SK-N-MC (cell line): Measurements from ENCODE around the gene B3GAT1.

Experiments
- EZH2 ChIP-seq: fragments of 200-600 bp; sonication (generic); IDR thresholded peaks from one replicate; pipeline ENCODE4 v1.6.1; 2017; ENCODE audit warnings: antibody characterized with exemption
- POLR2AphosphoS5 ChIP-seq: IDR thresholded peaks from 2 replicates; pipeline ENCODE4 v1.6.1; 2012; ENCODE audit warnings: mild to moderate bottlenecking, low read depth, low read length, borderline replicate concordance

DNA sequence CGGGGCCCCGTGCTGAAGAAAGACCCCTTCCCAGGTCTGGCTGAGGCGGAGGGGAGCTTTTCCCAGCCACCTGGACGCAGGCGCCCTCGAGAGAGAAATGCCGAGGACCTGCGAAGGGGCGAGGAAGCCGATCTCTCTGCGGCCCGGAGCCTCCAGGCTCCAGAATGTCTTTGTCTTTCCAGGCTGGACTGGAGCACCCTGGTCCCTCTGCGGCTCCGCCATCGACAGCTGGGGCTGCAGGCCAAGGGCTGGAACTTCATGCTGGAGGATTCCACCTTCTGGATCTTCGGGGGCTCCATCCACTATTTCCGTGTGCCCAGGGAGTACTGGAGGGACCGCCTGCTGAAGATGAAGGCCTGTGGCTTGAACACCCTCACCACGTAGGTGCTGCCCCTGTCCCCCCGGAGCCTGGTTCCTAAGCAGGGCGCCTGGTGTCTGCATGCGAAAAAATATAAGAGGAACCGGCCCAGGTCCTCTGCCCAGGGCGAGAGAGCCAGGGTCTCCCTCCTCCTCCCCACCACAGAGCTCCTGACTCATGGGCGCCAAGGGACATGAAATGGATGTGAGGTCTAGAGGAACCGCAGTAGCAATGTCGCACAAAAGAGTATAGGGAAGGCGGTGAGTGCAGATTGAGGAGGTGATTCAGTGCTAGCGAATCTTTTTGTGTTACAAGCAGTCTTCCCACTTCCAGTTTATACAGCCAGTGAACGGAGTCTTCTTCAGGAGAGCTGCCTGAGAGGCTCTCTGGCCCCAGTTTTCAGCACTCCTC lies 69.3 kb downstream of the B3GAT1 start:
- TF ChIP-seq POLR2AphosphoS5 = no peak
- TF ChIP-seq EZH2 = no peak
